Measurements from ENCODE around the gene MSH2.
"Not testable (repeated sequence)": the region's sequence is repeated elsewhere in the genome, so short reads cannot be mapped to it uniquely, and the experiment has no call there.

Gene MSH2

DNA sequence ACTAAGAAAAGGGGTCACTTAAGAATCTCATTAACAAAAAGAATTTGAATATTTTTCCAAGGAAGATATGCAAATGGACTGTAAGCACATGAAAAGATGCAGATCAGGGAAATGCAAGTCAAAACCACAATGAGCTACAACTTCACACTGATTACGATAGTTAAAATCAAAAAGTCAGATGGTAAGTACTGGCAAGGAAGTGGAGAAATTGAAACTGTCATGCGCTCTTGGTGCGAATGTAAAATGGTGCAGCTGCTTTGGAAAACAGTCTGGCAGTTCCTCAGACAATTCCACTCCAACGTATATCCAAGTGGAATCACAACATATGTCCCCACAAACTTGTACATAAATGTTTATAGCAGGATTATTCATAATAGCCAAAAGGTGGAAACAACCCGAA, 81.4 kb downstream of the MSH2 start:
- DNase-seq (ENCODE audit: low read depth), result no peak

DNA sequence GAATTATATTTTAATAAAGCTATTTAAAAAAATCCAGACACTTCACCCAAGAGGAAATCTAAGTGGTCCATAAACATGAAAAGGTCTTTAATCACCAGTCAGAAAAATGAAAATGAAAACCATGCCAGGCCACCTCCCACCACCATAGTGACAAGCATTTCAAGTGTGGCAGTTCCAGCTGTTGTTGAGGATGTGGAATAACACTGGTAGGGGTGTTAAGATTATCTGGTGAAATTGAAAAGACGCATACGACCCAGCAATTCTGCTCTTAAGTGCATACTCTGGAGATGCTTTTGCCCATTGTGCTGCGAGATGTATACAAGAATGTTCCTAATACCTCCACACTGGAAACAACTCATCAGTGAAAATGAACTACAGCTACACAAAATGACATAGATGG, 82.2 kb downstream of the MSH2 start:
- no peak for DNase-seq (ENCODE audit: low read depth)

DNA sequence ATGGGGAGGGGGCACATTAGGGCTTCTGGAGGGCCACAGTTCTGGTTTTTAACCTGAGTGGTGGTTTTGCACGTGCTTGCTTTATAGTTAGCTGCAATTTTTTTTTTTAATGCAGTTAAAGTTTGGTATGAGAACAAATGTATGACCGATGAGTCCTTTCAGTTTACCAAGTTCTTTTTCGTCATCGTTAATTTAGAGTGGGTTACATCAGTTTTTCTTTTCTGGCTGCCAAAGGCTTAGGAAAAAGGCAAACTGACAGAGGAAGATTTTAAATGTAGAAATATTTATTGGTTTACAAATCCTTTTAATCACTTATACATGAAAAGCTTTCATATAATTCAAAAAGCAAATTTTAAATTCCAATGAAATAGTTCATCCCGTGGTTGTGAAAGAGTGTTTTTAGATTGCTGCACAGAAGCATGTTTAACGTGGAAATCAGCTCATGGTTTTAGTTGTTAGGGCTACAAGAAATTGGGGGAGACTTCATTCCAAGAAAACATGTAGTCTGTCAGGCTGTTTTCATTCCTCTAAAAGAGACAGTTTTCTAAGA, 82.9 kb downstream of the MSH2 start:
- no peak for DNase-seq (ENCODE audit: low read depth)

DNA sequence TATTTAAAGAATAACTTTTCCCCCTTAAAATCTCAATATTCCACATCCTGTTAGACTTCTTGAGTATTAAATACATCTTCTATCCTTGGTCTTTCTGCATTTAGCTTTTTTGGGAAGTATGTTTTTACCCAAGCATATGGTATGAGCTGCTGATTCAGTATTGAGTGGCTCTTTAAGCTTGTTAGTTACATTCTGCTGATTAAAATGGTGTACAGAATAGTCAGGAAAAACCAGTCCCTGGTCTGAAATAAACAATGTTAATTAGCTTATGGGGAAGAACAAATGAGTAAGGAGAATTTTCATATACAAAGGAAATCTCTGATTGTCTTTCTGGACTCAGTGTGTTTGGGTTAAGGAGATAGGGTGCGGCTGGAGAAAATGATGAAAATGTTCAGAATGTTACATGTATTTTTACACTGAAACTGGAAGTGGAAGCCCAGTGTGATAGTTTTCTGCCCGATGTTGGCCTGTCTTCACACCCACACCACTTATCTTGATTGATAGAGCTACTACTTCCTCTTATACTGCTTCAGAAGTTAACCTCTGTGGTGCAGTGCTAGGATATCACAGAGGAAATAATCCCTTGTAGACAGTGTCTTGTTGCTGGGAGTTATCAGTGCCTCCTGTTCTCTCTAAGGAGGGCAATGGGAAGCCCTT, 84.0 kb downstream of the MSH2 start:
- DNase-seq (ENCODE audit: low read depth), result no peak

DNA sequence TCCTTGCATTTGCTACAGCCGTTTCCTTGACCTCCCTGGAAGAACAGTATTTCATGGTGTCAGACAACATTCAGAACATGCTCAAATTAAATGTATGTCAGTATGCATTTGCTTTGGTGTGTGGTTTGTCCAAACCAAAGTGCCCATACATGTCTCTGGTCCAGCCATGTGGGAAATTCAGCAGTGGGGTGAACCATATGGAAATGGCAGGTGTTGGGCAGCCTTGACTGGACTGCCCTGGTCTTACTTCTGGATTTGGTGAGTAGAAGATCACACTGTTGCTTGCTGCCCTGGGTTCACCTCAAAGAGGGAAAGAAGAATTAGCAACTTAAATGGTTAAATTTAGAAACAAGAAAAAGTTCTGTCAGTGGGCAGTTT, 84.5 kb downstream of the MSH2 start:
- no peak for DNase-seq (ENCODE audit: low read depth)

DNA sequence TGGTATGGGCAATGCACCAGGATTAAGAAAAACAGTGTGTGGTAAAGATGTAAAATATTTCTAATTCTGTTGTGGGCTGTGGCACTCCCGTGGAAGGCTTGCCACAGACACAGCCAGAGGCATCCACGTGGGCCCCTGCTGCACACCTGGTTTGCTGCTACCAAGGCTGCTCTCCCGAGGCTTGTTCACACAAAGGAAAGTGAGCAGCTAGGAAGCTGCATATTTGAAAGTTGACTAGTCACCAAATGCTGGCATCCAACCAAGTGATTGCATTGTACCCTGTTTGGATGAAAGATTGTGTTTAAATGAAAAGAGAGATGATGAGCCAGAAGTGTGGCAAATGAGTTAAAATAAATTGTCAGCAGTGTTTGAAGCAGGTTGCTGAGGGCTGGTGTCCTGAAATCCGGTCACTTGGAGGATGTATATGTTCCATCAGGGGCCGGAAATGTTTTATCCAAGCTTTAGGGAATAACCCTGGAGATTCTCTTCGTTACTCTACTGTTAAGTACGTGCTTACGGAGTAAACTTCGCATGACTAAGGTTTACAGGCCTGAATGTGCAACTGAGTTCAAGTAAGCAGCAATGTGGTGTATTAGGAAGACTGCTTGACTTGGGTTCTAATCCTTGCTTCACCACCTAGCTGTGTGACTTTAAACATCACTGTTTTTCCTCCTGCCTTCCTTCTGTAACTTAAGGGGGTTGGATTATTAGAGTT, 86.1 kb downstream of the MSH2 start:
- peak; percentile 51 for DNase-seq (ENCODE audit: low read depth)

DNA sequence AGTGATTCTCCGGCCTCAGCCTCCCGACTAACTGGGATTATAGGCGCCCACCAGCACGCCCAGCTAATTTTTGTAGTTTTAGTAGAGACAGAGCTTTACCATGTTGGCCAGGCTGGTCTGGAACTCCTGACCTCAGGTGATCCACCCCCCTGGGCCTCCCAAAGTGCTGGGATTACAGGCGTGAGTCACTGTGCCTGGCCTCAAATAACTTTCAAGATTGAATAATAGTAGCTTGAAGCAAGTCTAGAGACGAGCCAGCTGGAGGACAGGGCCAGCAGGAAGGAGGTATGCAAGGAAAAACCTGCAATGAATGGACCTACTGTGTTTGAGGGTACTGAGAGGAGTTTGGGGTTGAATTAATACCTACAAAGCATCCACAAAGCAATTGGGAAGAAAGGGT, 87.5 kb downstream of the MSH2 start:
- DNase-seq (ENCODE audit: low read depth), result no peak

DNA sequence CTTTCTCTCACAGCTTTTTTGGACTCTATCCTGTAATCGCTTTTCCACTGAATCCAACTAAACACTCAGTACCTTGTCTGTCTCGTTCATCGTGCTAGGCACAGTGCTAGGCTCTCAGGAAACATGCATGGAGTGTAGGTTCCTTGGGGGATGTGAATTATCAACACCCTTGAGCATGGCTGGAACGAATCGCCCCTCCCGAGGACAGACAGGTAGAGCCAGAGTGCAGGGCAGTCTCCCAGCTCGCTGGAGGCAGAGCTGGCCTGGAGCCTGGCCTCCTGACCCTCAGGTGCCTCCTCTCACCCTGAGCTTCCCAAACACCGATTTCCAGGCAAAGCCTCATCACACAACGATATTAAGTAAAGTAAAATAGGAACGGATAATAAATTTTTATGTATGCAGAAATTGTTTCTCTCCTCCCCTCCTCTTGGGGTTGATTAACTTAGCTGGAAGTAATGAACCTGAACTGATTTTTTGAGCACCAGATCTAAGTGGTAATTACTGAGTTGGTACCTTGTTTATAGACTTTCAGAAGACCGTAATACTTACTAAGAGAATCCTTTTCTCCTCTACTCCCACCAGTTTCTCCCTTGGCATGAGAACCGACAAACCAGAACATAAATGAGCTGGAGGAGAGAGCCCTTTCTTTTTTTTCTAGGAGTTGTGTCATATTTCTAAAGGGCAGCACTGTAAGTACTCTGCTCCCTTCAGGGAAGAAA, 90.5 kb downstream of the MSH2 start:
- no peak for DNase-seq (ENCODE audit: low read depth)

DNA sequence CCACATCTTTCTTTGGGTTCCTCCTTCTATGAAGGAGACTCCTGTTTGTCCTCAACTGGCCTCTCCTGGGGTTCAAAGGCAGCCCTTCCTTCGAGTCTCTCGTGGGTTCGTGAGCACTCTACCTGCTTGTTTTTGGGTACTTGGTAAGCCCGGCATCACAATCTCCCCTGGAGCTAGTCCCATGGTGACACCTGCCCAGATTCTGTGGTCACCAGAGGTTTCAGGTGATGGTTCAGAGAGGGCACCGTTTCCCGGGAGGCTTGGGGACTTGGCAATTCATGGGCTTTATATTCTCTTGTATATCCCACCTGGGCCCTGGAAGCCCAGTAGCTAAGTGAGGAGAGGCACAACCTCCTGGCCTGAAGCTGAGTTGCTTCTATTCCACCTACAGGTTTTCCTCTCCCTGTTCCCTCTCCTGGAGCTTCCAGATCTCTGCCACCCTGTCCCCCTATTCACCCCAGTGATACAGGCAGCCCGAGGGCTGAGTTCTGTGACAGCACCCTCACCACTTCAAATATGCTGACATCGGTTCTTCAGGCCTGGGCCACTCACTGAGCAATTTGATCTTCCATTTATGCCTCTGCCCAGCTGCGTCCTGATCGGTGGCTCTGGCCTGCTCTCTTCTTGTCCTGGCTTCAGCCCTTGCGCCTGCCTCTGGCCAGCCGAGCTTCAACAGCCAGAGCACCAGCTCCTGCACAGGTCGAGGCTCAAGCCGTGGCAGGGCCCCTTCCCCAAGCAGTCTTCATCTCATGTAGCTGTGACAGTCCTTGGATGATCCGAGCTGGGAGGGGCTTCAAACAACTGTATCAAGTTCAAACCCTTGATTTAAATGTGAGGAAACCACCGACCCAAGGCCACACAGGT, 91.5 kb downstream of the MSH2 start:
- DNase-seq (ENCODE audit: low read depth), result no peak

DNA sequence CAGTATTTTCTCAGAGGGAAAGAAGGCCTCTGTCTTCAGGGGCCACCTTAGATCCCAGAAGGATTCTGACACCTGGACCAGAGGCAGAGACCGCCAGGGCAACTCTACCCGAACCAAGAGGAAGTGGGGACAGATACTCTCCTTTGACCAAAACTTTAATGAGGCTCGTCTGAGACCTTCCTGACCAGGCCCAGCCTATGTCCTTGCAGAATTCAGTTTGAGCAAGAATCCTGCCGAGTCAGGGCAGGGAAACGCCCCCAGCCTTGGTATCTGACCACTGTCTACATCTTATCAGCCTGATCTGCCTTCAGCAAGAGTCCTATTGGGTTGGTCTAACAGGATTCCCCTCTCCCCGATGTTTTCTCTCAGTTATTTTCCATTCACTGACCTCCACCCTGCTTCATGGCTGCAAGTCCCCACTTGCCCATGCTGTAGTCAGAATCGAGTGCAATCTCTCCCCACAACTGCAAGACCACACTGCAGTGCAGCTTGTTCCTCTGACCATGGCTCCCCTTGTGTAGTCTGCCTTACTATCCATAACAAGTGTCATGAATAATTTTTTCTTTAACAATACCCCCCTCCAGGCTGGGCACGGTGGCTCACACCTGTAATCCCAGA, 95.0 kb downstream of the MSH2 start:
- no peak for DNase-seq (ENCODE audit: low read depth)

DNA sequence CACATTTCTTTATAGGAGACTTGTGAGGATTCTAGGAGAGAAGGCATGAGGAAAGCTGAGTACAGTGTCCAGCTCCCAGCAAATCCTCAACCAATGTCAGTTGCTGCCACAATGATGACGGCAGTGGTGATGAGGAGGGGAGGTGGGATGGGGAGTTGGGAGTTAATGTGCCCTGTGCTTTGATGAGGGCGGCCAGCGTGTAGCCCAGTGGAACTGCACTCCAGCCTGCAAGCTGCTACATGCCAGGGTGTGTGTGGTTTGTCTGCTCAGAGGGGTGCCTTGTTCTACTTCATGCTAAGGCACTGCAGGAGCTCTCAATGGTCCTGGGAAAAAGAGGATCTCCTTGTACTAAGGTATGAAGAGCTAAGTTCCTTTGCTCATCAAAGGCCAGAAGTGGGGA, 96.1 kb downstream of the MSH2 start:
- DNase-seq (ENCODE audit: low read depth), result no peak

DNA sequence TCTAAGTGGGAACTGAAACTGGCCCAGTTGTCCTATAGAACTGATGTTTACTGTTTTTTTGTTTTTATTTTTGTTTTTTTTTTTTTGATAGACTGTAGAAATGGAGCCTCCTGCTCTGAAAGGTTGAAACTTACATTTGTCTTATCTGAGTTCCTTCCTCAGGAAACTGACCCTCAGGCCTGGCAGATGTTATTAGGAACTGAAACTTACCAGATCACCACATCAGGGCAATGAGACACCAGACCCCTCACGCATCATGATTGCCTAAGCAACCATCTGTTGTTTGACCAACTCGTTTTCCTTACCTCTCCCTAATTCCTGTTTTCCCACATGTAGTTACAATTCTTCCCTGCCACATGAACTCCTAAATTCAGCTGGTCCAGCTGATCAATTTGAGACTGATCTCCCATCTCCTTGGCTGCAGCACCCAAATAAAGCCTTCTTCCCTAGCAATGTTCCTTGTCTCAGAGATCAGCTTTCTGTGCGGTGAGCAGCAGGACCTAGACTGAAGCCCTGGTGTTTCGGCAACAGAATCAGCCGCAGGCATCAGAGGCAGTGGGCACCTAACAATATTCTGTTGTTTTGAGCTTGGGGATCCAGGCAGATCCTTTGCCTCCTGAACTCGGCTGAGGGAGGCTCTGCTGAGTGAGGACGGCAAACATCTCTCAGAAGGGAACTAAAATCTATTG, 96.8 kb downstream of the MSH2 start:
- DNase-seq (ENCODE audit: low read depth), result no peak

DNA sequence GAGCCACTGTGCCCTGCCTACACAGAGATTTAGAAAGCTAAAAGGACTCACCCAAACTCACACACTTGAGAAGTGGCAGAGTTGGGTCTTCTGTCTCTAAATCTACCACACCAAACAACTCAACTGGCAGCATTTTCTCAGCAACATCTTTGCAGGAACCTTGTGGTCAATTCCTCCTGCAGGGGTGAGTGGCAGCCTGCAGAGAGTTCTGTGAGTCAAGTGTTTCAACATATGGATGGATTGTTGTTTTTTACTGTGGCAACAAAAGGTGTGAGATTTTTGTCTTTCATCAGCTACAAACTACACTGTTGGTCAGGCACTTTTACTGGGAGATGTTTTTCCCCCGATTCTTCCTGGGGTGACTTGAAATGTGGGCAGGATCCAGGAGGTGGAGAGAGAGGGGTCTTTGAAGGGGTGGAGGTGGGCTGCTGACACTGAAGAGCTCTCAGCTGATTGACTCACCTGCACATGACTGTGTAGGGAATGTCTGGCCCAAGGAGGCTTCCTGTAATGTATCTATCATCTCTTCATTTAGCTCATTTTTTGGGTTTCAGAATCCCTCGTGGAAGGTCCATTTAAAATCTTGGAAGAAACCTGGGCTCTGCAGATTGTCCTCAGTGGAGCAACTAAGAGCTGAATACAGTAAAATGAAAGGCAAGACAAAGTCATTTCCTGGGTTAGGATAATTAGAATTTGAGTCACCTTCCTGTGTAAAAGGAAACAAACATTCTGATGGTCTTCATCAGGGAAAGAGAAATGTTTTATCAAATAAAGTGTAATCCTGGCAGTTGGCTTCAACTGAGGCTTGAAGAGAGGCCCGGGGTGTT, 98.6 kb downstream of the MSH2 start:
- no peak for DNase-seq (ENCODE audit: low read depth)

DNA sequence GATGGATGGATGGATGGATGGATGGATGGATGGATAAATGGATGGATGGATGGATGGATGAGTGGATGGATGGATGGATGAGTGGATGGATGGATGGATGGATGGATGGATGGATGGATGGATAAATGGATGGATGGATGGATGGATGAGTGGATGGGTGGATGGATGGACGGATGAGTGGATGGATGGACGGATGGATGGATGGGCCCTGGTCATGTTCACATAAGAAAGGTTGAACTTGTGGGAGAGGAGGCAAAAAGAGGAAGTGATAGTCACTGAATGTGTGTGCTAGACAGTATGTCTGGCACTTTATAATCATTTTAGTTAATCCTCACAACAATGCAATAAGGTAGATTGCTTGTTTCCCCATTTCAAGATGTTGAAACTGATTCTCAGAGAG, 99.5 kb downstream of the MSH2 start:
- DNase-seq (ENCODE audit: low read depth), result not testable (repeated sequence)

DNA sequence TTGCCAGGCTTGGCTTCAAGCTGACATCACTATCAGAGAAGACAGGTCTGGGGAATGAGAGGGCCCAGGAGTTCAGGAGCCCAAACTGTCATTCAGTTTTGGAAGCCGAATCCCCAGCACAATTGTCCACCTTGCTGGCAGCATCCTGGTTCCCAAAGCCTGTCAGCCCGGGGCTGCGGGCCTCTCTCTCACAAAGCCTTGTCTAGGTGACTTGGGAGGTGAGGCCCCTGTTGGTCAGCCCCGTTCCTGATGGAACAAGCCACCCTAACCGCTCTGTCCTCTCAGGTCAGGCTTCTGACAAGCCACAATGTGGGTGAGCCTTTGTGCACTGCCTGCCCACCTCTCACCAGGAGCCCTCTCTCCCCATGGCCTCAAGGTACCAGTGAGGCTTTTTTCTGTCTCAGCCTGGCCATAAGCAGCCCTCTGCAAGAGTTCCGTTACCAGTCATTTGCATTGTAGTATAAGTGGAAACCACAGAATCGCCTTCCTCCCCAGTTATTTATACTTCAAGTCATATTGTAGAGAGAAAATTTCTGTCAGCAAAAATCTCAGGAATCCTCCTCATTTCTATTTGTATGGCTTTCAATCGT, 100.6 kb downstream of the MSH2 start:
- DNase-seq (ENCODE audit: low read depth), result no peak

DNA sequence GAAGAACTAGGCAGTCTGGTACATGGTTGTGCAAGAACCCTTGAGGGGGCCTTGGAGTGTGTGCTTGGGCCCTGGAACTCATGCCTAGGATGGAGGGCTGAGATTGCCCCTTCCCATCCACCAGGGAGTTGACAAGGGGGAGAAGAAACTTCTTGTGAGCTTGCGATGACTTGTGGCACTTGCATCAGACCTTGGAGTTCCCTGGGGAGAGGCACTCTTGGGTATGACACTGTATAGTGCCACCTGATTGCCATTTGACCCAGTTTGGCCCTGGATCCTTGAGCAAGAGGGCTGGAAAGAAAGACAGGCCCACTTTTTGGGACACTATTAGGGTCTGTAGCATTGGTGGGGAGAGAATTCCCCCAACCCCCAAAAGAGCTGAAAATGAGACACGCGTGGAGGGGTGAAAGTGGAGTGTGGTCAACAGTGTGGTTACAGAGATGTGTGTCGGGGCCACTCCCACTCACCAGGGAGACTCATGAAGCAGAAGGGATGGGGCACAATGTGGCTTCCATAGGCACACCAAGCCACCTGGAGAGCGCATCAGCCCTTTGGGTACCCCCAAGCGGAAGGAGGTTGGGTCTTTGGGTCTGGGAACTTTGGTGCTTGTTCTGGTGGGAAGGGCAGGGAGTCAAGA, 101.3 kb downstream of the MSH2 start:
- no peak for DNase-seq (ENCODE audit: low read depth)

DNA sequence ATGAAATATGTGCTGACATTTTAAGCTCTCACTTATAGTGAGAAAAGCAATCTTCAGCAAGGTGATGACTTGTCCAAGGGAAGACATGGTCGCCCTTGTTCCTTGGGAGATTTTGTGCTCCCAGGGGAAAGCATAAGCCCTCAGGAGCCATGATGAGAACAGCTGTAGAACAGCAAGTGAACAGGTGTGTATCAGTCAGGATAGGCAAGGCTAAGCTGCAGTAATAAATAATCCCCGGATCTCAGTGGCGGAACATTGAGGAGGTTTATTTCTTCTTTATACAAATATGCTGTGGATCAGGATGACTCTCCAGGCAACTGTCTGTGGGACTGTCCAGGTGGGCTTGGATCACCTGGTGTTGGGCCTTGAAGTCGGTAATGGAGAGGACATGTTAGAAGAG, 103.1 kb downstream of the MSH2 start:
- DNase-seq (ENCODE audit: low read depth), result no peak

DNA sequence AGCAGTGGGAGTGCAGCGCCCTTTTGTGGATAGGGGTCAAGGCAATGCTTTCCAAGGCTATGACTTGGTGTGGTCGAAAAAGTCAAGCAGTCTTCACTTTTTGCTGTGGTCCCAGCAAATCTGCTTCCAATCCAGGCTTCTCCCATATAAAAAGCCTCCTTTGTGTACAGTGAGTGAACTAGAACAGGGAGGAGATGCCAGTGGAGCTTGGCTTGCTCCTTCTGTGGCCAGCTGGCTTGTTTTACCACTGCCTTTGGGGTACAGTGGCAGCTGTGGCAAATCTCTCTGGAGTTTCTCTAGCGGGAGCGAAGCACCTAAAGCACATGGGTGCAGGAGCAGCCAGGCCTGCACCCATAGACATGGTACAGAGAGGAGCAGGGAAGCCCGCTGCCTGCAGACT, 103.5 kb downstream of the MSH2 start:
- DNase-seq (ENCODE audit: low read depth), result no peak

DNA sequence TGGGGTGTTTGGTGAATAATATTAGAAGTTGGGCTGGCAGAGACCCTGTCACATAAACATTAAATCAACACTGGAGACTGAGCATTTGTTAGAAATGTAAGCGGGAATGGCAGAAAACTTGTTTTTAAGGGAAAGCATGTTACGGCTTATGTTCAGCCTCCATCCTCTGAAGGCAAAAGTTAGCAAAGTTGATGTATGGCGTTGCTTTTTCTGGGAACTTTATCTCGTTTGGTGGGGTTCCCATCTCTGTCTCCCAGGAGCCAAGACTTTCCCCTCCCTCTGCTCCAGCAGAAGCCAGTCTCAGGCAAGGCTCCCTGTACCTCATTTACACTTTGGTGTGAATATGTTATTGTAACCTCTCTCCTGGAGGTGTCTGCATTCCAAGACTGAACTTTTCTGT, 105.1 kb downstream of the MSH2 start:
- no peak for DNase-seq (ENCODE audit: low read depth)

Data from HS-27A (cell line).